B cell (primary cell): ENCODE data around the gene DNAJC4. TPM values are rescaled to one million over a fixed set of nuclear protein-coding genes. Genes with fewer than 3 reads are reported as not detected.
A peak's percentile ranks its signal among the peaks of the same experiment; 100 is the strongest.

Experiments
- ATAC-seq: fragments of 200-7000 bp; cut with Tn5 transposase; one replicate; pipeline ENCODE4 v1.10.0; 2021; ENCODE audit warnings: low read depth, mild to moderate bottlenecking, moderate number of reproducible peaks, moderate library complexity
- CTCF ChIA-PET: fragments of 350-600 bp; sonication (Branson Sonifier 250); formaldehyde crosslinking; loops from one replicate; lab custom pipeline; 2021; ENCODE audit warnings: antibody characterized with exemption, inconsistent platforms; lab: Charles Lee
- POLR2A ChIA-PET: fragments of 350-600 bp; sonication (Branson Sonifier 250); formaldehyde crosslinking; loops from one replicate; lab custom pipeline; 2021; ENCODE audit warnings: antibody characterized with exemption; lab: Charles Lee
- DNase-seq: peaks from one replicate; pipeline ENCODE4 v3.0.0; 2013
- H2AFZ ChIP-seq: 2 replicates; pipeline ENCODE4 v1.6.1; 2012; ENCODE audit warnings: mild to moderate bottlenecking, low read depth, low read length; ENCODE audit not compliant: insufficient read depth, poor library complexity, severe bottlenecking
- H3K27ac ChIP-seq, 2 donors: 1 replicate in 1 of 2; 2 replicates in 1 of 2; pipeline ENCODE4 v1.5.1; 2012 to 2013; ENCODE audit warnings: low read length in 2 of 2, mild to moderate bottlenecking in 2 of 2, moderate library complexity in 1 of 2
- H3K27me3 ChIP-seq, 4 experiments: fragments of 200-600 bp in 1 of 4; sonication (generic) in 1 of 4; replicated peaks in 1 of 4; 1 replicate in 2 of 4; 2 replicates in 2 of 4; pipeline versions ENCODE4 v1.6.1 to v1.7.0; 2013 to 2016; ENCODE audit warnings: low read length in 3 of 4, mild to moderate bottlenecking in 2 of 4, mixed read lengths in 1 of 4, moderate library complexity in 1 of 4; ENCODE audit not compliant: insufficient read depth in 4 of 4, control insufficient read depth in 3 of 4; ENCODE audit errors: control extremely low read depth in 1 of 4
- H3K36me3 ChIP-seq, 2 experiments: replicated peaks in 1 of 2; 1 replicate in 1 of 2; 2 replicates in 1 of 2; pipeline versions ENCODE4 v1.6.1 to v1.7.1; 2013; ENCODE audit warnings: low read length in 1 of 2; ENCODE audit not compliant: insufficient read depth in 2 of 2, control insufficient read depth in 1 of 2; ENCODE audit errors: control extremely low read depth in 1 of 2, extremely low read depth in 1 of 2
- H3K4me1 ChIP-seq, 2 donors: fragments of 200-600 bp in 1 of 2; sonication (generic) in 1 of 2; 1 replicate in 1 of 2; 2 replicates in 1 of 2; pipeline versions ENCODE4 v1.5.1 to v1.6.1; 2013 to 2017; ENCODE audit warnings: low read length in 2 of 2; ENCODE audit not compliant: control insufficient read depth in 2 of 2, insufficient read depth in 2 of 2
- H3K4me2 ChIP-seq: replicated peaks from 2 replicates; pipeline ENCODE3; 2012; ENCODE audit warnings: mild to moderate bottlenecking, low read depth, low read length; ENCODE audit not compliant: poor library complexity, severe bottlenecking
- H3K4me3 ChIP-seq, 5 experiments: fragments of 200-600 bp in 1 of 5; sonication (generic) in 1 of 5; 1 replicate in 3 of 5; 2 replicates in 2 of 5; pipeline versions ENCODE4 v1.5.1 to v1.7.0; 2011 to 2016; ENCODE audit warnings: low read length in 4 of 5, mild to moderate bottlenecking in 4 of 5, low read depth in 2 of 5, control low read depth in 1 of 5, moderate library complexity in 1 of 5; ENCODE audit not compliant: insufficient read depth in 1 of 5; ENCODE audit errors: control extremely low read depth in 1 of 5, extremely low read depth in 1 of 5
- H3K79me2 ChIP-seq: fragments of 200-600 bp; sonication (generic); one replicate; pipeline ENCODE4 v1.6.0; 2016; ENCODE audit warnings: low read length; ENCODE audit not compliant: control insufficient read depth, insufficient read depth
- H3K9ac ChIP-seq: fragments of 200-600 bp; sonication (generic); 2 replicates; pipeline ENCODE4 v1.6.1; 2017; ENCODE audit warnings: mild to moderate bottlenecking, low read length, moderate library complexity
- H3K9me3 ChIP-seq, 3 donors: one replicate each; pipeline versions ENCODE4 v1.6.1 to v1.7.1; 2013; ENCODE audit warnings: low read length in 2 of 3; ENCODE audit not compliant: control insufficient read depth in 2 of 3, insufficient read depth in 1 of 3; ENCODE audit errors: control extremely low read depth in 1 of 3
- H4K20me1 ChIP-seq: 2 replicates; pipeline ENCODE4 v1.6.0; 2012; ENCODE audit warnings: mild to moderate bottlenecking, low read length; ENCODE audit not compliant: insufficient read depth, control insufficient read depth, poor library complexity, severe bottlenecking
- H3K27ac Mint-ChIP-seq: one replicate; pipeline ENCODE4 v1.8.0; 2021; ENCODE audit warnings: mixed read lengths
- H3K27me3 Mint-ChIP-seq: one replicate; pipeline ENCODE4 v1.8.0; 2021; ENCODE audit warnings: mixed read lengths
- H3K4me1 Mint-ChIP-seq: one replicate; pipeline ENCODE4 v1.8.0; 2021; ENCODE audit warnings: mixed read lengths
- H3K4me3 Mint-ChIP-seq: one replicate; pipeline ENCODE4 v1.8.0; 2021; ENCODE audit warnings: mixed read lengths
- H3K9me3 Mint-ChIP-seq: one replicate; pipeline ENCODE4 v1.8.0; 2022; ENCODE audit warnings: mixed read lengths; ENCODE audit not compliant: insufficient read depth
- EZH2 ChIP-seq: IDR thresholded peaks from 2 replicates; pipeline ENCODE4 v1.6.1; 2012; ENCODE audit warnings: borderline replicate concordance, low read depth, mild to moderate bottlenecking, moderate library complexity, low read length; ENCODE audit not compliant: insufficient read depth, poor library complexity, severe bottlenecking
- WGBS: methylation state at CpG from one replicate; pipeline ENCODE4 v1.1.5; 2013; ENCODE audit warnings: missing lambda C conversion rate; ENCODE audit not compliant: insufficient coverage; 5-methylcytosine and 5-hydroxymethylcytosine counted together
- intact Hi-C: fragments of 100-400 bp; cut with micrococcal nuclease; formaldehyde crosslinking; loops from one replicate; pipeline ENCODE4 v1.10.0; 2022
- polyA plus RNA-seq: library from polyadenylated mRNA; depleted of rRNA; stranded (reverse); fragments of >200 nt; gene quantifications from 2 replicates; pipeline ENCODE4 v1.2.3, GENCODE V29; 2012
- total RNA-seq, 2 donors: library from RNA; stranded (reverse); fragments of 120-200 nt in 1 of 2; gene quantifications; 1 replicate in 1 of 2; 2 replicates in 1 of 2; pipeline versions ENCODE4 v1.2.3 to v1.2.4, GENCODE V29; 2013 to 2022
- TF ChIP-seq, protein P1 (sequence below): fragments of 200-600 bp; IDR thresholded peaks from one replicate; pipeline ENCODE4 v1.8.0; 2022; ENCODE audit warnings: antibody characterized with exemption, mild to moderate bottlenecking

The DNAJC4 gene
- total and polyA plus RNA-seq, 2 donors (not counting 1 experiment from before 2014, with no cell fraction given): 74.4 to 105 TPM

DNA sequence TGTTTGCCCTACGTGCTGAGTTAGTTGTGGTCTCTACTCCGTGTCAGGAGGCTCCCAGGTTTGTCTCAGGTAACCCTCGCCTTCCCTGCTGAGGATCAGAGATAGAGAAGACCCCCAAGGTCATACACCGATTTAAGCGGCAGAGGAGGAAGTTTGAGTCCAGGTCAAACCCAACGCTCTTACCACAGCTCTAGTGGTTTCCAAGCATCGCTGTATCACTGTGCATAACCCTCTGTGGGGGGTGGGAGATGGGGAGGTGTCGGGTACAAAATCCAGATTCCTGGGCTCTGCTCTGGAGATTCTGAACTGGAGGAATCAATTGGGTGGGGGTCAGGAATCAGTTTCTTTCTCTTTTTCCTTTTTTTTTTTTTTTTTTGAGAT is 627 bp downstream of the DNAJC4 start:
- Histone ChIP-seq H3K27me3 (no peaks in the 10 kb centered on the region), H3K4me1 (peaks cover 44 to 66% of the 10 kb centered on the region in 2 donors), H3K36me3 (peaks cover 0 to 2% of the 10 kb centered on the region in 2 experiments), H3K4me3 (peak overlapping the region; percentile 67 to 98 (median 78)), H3K79me2 (peaks cover 31% of the 10 kb centered on the region), H3K9me3 (no peaks in the 10 kb centered on the region), H3K4me2 (peak overlapping the region; percentile 99), H2AFZ (peak overlapping the region; percentile 85), H4K20me1 (peaks cover 23% of the 10 kb centered on the region), H3K9ac (peak overlapping the region; percentile 74), H3K27ac (peak overlapping the region; percentile 84)
- no peaks in the 10 kb centered on the region for H3K27me3 Mint-ChIP-seq
- peaks cover 58% of the 10 kb centered on the region for H3K4me1 Mint-ChIP-seq
- TF ChIP-seq EZH2: no peak
- TF ChIP-seq, protein P1, sequence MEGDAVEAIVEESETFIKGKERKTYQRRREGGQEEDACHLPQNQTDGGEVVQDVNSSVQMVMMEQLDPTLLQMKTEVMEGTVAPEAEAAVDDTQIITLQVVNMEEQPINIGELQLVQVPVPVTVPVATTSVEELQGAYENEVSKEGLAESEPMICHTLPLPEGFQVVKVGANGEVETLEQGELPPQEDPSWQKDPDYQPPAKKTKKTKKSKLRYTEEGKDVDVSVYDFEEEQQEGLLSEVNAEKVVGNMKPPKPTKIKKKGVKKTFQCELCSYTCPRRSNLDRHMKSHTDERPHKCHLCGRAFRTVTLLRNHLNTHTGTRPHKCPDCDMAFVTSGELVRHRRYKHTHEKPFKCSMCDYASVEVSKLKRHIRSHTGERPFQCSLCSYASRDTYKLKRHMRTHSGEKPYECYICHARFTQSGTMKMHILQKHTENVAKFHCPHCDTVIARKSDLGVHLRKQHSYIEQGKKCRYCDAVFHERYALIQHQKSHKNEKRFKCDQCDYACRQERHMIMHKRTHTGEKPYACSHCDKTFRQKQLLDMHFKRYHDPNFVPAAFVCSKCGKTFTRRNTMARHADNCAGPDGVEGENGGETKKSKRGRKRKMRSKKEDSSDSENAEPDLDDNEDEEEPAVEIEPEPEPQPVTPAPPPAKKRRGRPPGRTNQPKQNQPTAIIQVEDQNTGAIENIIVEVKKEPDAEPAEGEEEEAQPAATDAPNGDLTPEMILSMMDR: no peak
- ATAC-seq: no peak
- no peak for DNase-seq
- H3K27ac Mint-ChIP-seq: peak overlapping the region; percentile 97
- 0% methylated on average over 3 of the region's 8 CpGs for WGBS
- intact Hi-C loops: loop anchor here (1.0 to 2.0 kb wide), 6 partner anchors 10 to 74 kb away; partner anchors contain the start of genes BAD, ESRRA, FKBP2 and GPR137
- peak overlapping the region; percentile 95 for H3K4me3 Mint-ChIP-seq
- POLR2A ChIA-PET: interaction anchor here (0.7 to 2.4 kb wide), 4 partner anchors 10 to 565 kb away, joined by 7 to 13 read pairs (median 9); partner anchors contain the start of genes FERMT3 and FKBP2
- CTCF ChIA-PET: interaction anchor here (0.8 to 1.6 kb wide), 4 partner anchors 15 to 27 kb away, joined by 3 to 6 read pairs (median 4); partner anchors contain the start of genes PLCB3 and PPP1R14B
- H3K9me3 Mint-ChIP-seq: no peaks in the 10 kb centered on the region

DNA sequence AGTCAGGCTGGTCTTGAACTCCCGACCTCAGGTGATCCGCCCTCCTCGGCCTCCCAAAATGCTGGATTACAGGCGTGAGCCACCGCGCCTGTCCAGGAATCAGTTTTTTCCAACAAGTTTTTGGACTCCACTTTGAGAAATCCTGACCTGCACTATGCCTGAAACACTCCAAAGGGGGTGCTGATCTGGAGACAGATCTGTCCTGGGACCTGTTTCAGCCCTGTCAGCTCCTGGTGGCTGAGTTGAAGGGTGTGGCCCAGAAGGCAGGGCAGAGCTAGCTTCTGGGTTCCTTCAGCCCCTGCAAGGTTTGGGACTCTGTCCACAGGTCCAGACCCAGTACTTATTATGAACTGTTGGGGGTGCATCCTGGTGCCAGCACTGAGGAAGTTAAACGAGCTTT is 1.2 kb downstream of the DNAJC4 start:
- Histone ChIP-seq H3K4me1 (peaks cover 44 to 67% of the 10 kb centered on the region in 2 donors), H3K4me3 (no peak overlapping the region), H3K79me2 (peaks cover 30% of the 10 kb centered on the region), H3K36me3 (peaks cover 0 to 6% of the 10 kb centered on the region in 2 experiments), H3K4me2 (peak overlapping the region; percentile 99), H3K27ac (no peak overlapping the region), H4K20me1 (peaks cover 25% of the 10 kb centered on the region), H2AFZ (no peak overlapping the region), H3K27me3 (no peaks in the 10 kb centered on the region), H3K9ac (no peak overlapping the region), H3K9me3 (no peaks in the 10 kb centered on the region)
- Mint-ChIP-seq H3K27ac (peak overlapping the region; percentile 65), H3K4me3 (peak overlapping the region; percentile 76), H3K4me1 (peaks cover 57% of the 10 kb centered on the region), H3K9me3 (no peaks in the 10 kb centered on the region), H3K27me3 (no peaks in the 10 kb centered on the region)
- DNase-seq (no peak), ATAC-seq (no peak)
- ChIA-PET CTCF (interaction anchor here (0.8 to 1.1 kb wide), 2 partner anchors 15 to 27 kb away, joined by 3 to 5 read pairs; partner anchors contain the start of gene PPP1R14B), POLR2A (interaction anchor here (0.7 to 2.4 kb wide), 3 partner anchors 10 to 566 kb away, joined by 7 to 13 read pairs (median 11); partner anchors contain the start of genes FERMT3 and FKBP2)
- intact Hi-C loops: loop anchor here (2.0 kb wide), 1 partner anchor 53 kb away; the partner anchor contains the start of genes BAD and GPR137
- 93% methylated on average over 7 of the region's 7 CpGs for WGBS
- TF ChIP-seq, protein P1: no peak
- TF ChIP-seq EZH2: no peak
